HG02678 (cell line): ENCODE measurements around the gene CD274.
"Not testable (repeated sequence)": the region's sequence is repeated elsewhere in the genome, so short reads cannot be mapped to it uniquely, and the experiment has no call there.

Experiments used
- ATAC-seq: cut with Tn5 transposase; IDR thresholded peaks from one replicate; pipeline ENCODE4 v1.9.1; 2021; ENCODE audit warnings: mild to moderate bottlenecking, moderate library complexity; ENCODE audit not compliant: unreplicated experiment

CD274 gene

GRCh38 chr9:5460157-5460556 is 9.8 kb downstream of the CD274 start:
- ATAC-seq = no peak

- ATAC-seq = not testable (repeated sequence)
These were observed 14.5 kb downstream of the CD274 start for GRCh38 chr9:5464831-5465330.

GRCh38 chr9:5466005-5466404 is 15.7 kb downstream of the CD274 start:
- ATAC-seq = no peak

GRCh38 chr9:5466766-5467165 is 16.4 kb downstream of the CD274 start:
- ATAC-seq = no peak

GRCh38 chr9:5468850-5469249 is 18.5 kb downstream of the CD274 start:
- ATAC-seq = no peak

- ATAC-seq = no peak
These were observed 19.8 kb downstream of the CD274 start for GRCh38 chr9:5470122-5470521.

GRCh38 chr9:5470816-5471215 is 20.5 kb downstream of the CD274 start:
- ATAC-seq = no peak

- ATAC-seq = not testable (repeated sequence)
These were observed 25.3 kb downstream of the CD274 start for GRCh38 chr9:5475611-5476010.

GRCh38 chr9:5478206-5478605 is 27.9 kb downstream of the CD274 start:
- no peak for ATAC-seq

GRCh38 chr9:5479994-5480694 is 29.8 kb downstream of the CD274 start:
- ATAC-seq = no peak

GRCh38 chr9:5480919-5481318 is 30.6 kb downstream of the CD274 start:
- ATAC-seq = no peak

- ATAC-seq = no peak
These were observed 31.1 kb downstream of the CD274 start for GRCh38 chr9:5481322-5482040.

- ATAC-seq = no peak
These were observed 31.9 kb downstream of the CD274 start for GRCh38 chr9:5482194-5482593.

- no peak for ATAC-seq
These were observed 33.0 kb downstream of the CD274 start for GRCh38 chr9:5483306-5483705.

- no peak for ATAC-seq
These were observed 35.2 kb downstream of the CD274 start for GRCh38 chr9:5485378-5486085.

- no peak for ATAC-seq
These were observed 36.6 kb downstream of the CD274 start for GRCh38 chr9:5486988-5487387.

GRCh38 chr9:5488221-5489008 is 38.1 kb downstream of the CD274 start:
- ATAC-seq = no peak

GRCh38 chr9:5489630-5490490 is 39.5 kb downstream of the CD274 start:
- no peak for ATAC-seq

- ATAC-seq = no peak
These were observed 42.8 kb downstream of the CD274 start for GRCh38 chr9:5492965-5493678.
